HepG2 (cell line): ENCODE data around the gene TNFRSF13B. TPM values are rescaled to one million over a fixed set of nuclear protein-coding genes. Genes with fewer than 3 reads are reported as not detected.

Experiments
- ATAC-seq: fragments of 200-7000 bp; cut with Tn5 transposase; 3 replicates; pipeline ENCODE4 v1.9.1; 2020; ENCODE audit warnings: mild to moderate bottlenecking, moderate library complexity
- BruUV-seq: library from RNA; stranded (reverse); fragments of 400-500 nt; replicated peaks from 2 replicates; lab custom pipeline; 2021; lab: Mats Ljungman, UMichigan
- CTCF ChIA-PET: fragments of 300-600 bp; formaldehyde crosslinking; extraction: SDS; loops from one replicate; lab custom pipeline; 2021; ENCODE audit warnings: low total read pairs, inconsistent platforms, low intra/inter-chr PET ratio; lab: Yijun Ruan, JAX
- POLR2A ChIA-PET: fragments of 350-600 bp; sonication (Branson Sonifier 250); formaldehyde crosslinking; loops from one replicate; lab custom pipeline; 2020; ENCODE audit warnings: antibody characterized with exemption, inconsistent platforms; lab: Yijun Ruan, JAX
- DNase-seq: peaks from one replicate; pipeline ENCODE4 v3.0.0-alpha.2; 2015; ENCODE audit warnings: low spot score
- FAIRE-seq: peaks from 3 replicates; lab custom pipeline; 2011; peaks lifted over from hg19 to GRCh38; lab: Jason Lieb, UNC
- H2AFZ ChIP-seq: one replicate; pipeline ENCODE4 v1.6.1; 2011; ENCODE audit warnings: low read length, inconsistent platforms
- H3K27ac ChIP-seq: fragments of 300-600 bp; 3 replicates; pipeline ENCODE4 v1.8.0; 2011; ENCODE audit warnings: mixed run types, mild to moderate bottlenecking, mixed read lengths, low read length, inconsistent platforms; ENCODE audit not compliant: insufficient read depth; ENCODE audit errors: extremely low read length
- H3K27me3 ChIP-seq, 2 experiments: fragments of 200-600 bp in 1 of 2; 2 replicates in 1 of 2; 3 replicates in 1 of 2; pipeline versions ENCODE4 v1.6.0 to v1.8.0; 2011; ENCODE audit warnings: low read length in 2 of 2, mild to moderate bottlenecking in 2 of 2, moderate library complexity in 2 of 2, inconsistent platforms in 1 of 2; ENCODE audit not compliant: insufficient read depth in 2 of 2, control insufficient read depth in 1 of 2
- H3K36me3 ChIP-seq, 2 experiments: fragments of 200-600 bp in 1 of 2; replicated peaks in 1 of 2; 2 replicates in 1 of 2; 3 replicates in 1 of 2; pipeline versions ENCODE4 v1.5.1 to v1.8.0; 2011; ENCODE audit warnings: low read length in 2 of 2, inconsistent platforms in 1 of 2; ENCODE audit not compliant: insufficient read depth in 2 of 2, control insufficient read depth in 1 of 2
- H3K4me1 ChIP-seq: 2 replicates; pipeline ENCODE4 v1.5.1; 2012; ENCODE audit warnings: low read length, inconsistent platforms; ENCODE audit not compliant: insufficient read depth
- H3K4me2 ChIP-seq: 2 replicates; pipeline ENCODE4 v1.6.0; 2011; ENCODE audit warnings: low read depth, low read length, inconsistent platforms
- H3K4me3 ChIP-seq, 3 experiments: fragments of 200-600 bp in 1 of 3; sonication (generic), shearing (Covaris generic) in 1 of 3; replicated peaks in 1 of 3; 2 replicates each; pipeline ENCODE4 v1.5.1; 2011 to 2016; ENCODE audit warnings: low read length in 3 of 3, inconsistent platforms in 2 of 3, low read depth in 2 of 3, mild to moderate bottlenecking in 2 of 3, control low read depth in 1 of 3, mixed read lengths in 1 of 3; ENCODE audit not compliant: insufficient read depth in 1 of 3
- H3K79me2 ChIP-seq: one replicate; pipeline ENCODE4 v1.6.1; 2011; ENCODE audit warnings: low read length, inconsistent platforms; ENCODE audit not compliant: insufficient read depth
- H3K9ac ChIP-seq: 2 replicates; pipeline ENCODE4 v1.6.0; 2011; ENCODE audit warnings: mild to moderate bottlenecking, low read depth, low read length, inconsistent platforms; ENCODE audit not compliant: insufficient read depth
- H3K9me3 ChIP-seq: 2 replicates; pipeline ENCODE4 v1.5.1; 2012; ENCODE audit warnings: mild to moderate bottlenecking, low read length
- H4K20me1 ChIP-seq: 2 replicates; pipeline ENCODE4 v1.6.0; 2011; ENCODE audit warnings: inconsistent platforms, mild to moderate bottlenecking, low read length, moderate library complexity; ENCODE audit not compliant: insufficient read depth
- ATF7-NPFF ChIP-seq: sonication (generic); formaldehyde crosslinking; IDR thresholded peaks from 2 replicates; pipeline ENCODE4 v1.8.1; 2023; ENCODE audit warnings: mild to moderate bottlenecking, low read depth, missing genetic modification reagents, moderate library complexity
- GABPA ChIP-seq, 2 experiments: IDR thresholded peaks; 2 replicates each; pipeline ENCODE4 v1.6.1; 2011 to 2016; ENCODE audit warnings: low read depth in 2 of 2, low read length in 1 of 2, missing biosample characterization in 1 of 2, missing genetic modification characterization in 1 of 2
- IRX3 ChIP-seq: sonication (generic); formaldehyde crosslinking; IDR thresholded peaks from 2 replicates; pipeline ENCODE4 v1.8.1; 2023; ENCODE audit warnings: mild to moderate bottlenecking, low read depth, missing genetic modification reagents, borderline replicate concordance
- ZC3H4 ChIP-seq: sonication (generic); formaldehyde crosslinking; IDR thresholded peaks from 2 replicates; pipeline ENCODE4 v1.4.0; 2020; ENCODE audit warnings: missing genetic modification reagents, borderline replicate concordance
- ZKSCAN5 ChIP-seq: sonication (generic); formaldehyde crosslinking; IDR thresholded peaks from 2 replicates; pipeline ENCODE4 v1.5.1; 2020; ENCODE audit warnings: mild to moderate bottlenecking, missing genetic modification reagents
- ZNF207 ChIP-seq: fragments of 450-650 bp; IDR thresholded peaks from 2 replicates; pipeline ENCODE4 v1.6.1; 2016; ENCODE audit warnings: antibody characterized with exemption, borderline replicate concordance
- ZNF572 ChIP-seq: sonication (generic); formaldehyde crosslinking; IDR thresholded peaks from 2 replicates; pipeline ENCODE4 v1.5.1; 2020; ENCODE audit warnings: mild to moderate bottlenecking, missing genetic modification reagents
- ZNF652 ChIP-seq: IDR thresholded peaks from 2 replicates; pipeline ENCODE4 v1.6.1; 2016; ENCODE audit warnings: low read depth, borderline replicate concordance
- WGBS: methylation state at CpG from one replicate; pipeline ENCODE4 v1.1.6; 2017; ENCODE audit warnings: low lambda C conversion rate; 5-methylcytosine and 5-hydroxymethylcytosine counted together
- in situ Hi-C: cut with HindIII; loops from 2 replicates; pipeline ENCODE4 v1.10.0; 2017; ENCODE audit warnings: low pct_unique_long_range_greater_than_20kb; ENCODE audit not compliant: extremely low pct_ligation_motif_present
- intact Hi-C: fragments of 100-400 bp; cut with micrococcal nuclease; formaldehyde crosslinking; loops from one replicate; pipeline ENCODE4 v1.10.0; 2022; ENCODE audit not compliant: unreplicated experiment
- polyA plus RNA-seq, 8 experiments: library from polyadenylated mRNA; depleted of rRNA in 3 of 8; stranded (reverse) in 7 of 8; unstranded in 1 of 8; fragments of >200 nt; fragmentation: Illumina TruSeq in 4 of 8; extraction: Trizol in 4 of 8; gene quantifications; 2 replicates each; pipeline versions ENCODE4 v1.2.1 to v1.2.3, GENCODE V29; 2011 to 2016; ENCODE audit warnings: low read depth in 4 of 8, missing spikeins in 1 of 8, mixed read lengths in 1 of 8; ENCODE audit not compliant: insufficient read depth in 1 of 8
- total RNA-seq, 5 experiments: library from RNA; depleted of rRNA; stranded (reverse); fragments of >200 nt; fragmentation: Illumina TruSeq; extraction: Trizol; gene quantifications; 2 replicates each; pipeline ENCODE4 v1.2.3, GENCODE V29; 2016; ENCODE audit warnings: low read depth in 1 of 5
- TF ChIP-seq, protein P1 (sequence below): sonication (generic); formaldehyde crosslinking; IDR thresholded peaks from 2 replicates; pipeline ENCODE4 v1.4.0; 2020; ENCODE audit warnings: missing genetic modification reagents
- TF ChIP-seq, protein P2 (sequence below): IDR thresholded peaks from 2 replicates; pipeline ENCODE4 v1.6.1; 2016; ENCODE audit warnings: low read depth, missing genetic modification reagents, missing compliant biosample characterization
- TF ChIP-seq, protein P3 (sequence below): sonication (generic); formaldehyde crosslinking; IDR thresholded peaks from 2 replicates; pipeline ENCODE4 v1.5.1; 2020; ENCODE audit warnings: mild to moderate bottlenecking, moderate library complexity, missing genetic modification reagents
- TF ChIP-seq, protein P4 (sequence below): sonication (generic); formaldehyde crosslinking; IDR thresholded peaks from 2 replicates; pipeline ENCODE4 v1.8.0; 2022; ENCODE audit warnings: mild to moderate bottlenecking, missing genetic modification reagents, moderate library complexity

TNFRSF13B gene
- total and polyA plus RNA-seq, 2 of the 13 experiments (the other 11 are each of a cell fraction or from before 2014, with no cell fraction given): not detected

DNA sequence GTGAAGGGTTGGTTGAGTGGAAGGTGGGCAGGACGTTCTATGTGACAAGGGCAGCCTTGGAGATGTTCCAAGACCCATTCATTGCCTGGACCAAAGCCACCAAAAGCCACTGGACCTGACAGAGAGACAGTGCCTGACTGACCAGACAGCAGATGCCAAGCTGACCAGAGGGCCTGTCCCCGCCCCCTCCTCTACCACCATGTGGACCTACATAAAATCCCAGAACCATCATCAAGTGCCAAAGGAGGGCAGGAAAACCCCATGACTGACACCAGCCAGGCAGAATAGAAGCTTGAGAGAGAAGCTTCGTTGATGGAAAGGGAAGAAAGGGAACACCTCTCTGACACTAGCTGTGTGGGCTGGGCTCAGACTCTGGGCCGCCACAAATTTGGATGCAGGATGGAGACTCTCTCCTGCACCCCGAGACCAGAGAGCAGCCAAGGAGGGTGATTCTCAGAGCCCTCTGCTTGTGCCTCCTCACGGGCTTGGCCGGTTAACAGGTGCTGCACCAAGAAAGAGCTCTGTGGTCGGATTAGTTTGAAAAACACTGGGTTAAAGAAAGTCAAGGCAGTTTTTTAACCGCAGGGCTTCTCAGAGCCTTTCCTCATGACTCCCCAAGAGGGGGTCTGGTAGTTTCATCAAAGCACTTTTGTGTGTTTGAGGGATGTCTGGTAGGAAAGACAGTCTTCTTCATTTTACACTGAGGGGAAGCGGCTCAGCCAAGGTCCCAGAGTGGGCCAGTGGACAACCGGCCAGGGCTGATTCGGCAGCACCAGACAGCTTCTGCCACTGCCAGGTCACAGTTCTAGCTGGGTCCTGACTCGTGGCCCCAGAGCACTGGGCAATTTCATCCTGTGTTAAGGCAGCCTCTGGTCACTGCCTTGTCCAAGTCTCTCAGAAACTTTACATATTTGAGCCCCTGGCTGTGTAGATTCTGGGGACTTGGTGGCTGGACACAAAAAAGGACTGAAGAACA, 1.7 kb downstream of the TNFRSF13B start:
- no peak for DNase-seq
- FAIRE-seq: no peak
- no peaks in the 10 kb centered on the region for H4K20me1 ChIP-seq
- H3K4me3 ChIP-seq: no peak overlapping the region
- no peak overlapping the region for H3K27ac ChIP-seq
- ChIA-PET CTCF (no interaction called here), POLR2A (no interaction called here)
- H3K4me1 ChIP-seq: no peaks in the 10 kb centered on the region
- H3K4me2 ChIP-seq: no peak overlapping the region
- no TSS peak for BruUV-seq
- peaks cover 5 to 24% of the 10 kb centered on the region in 2 experiments; a peak in 4 of 5 replicates for H3K27me3 ChIP-seq
- no peaks in the 10 kb centered on the region for H3K36me3 ChIP-seq
- no peak overlapping the region for H3K9ac ChIP-seq
- intact Hi-C loops (no loop called here), in situ Hi-C loops (no loop called here)
- H3K79me2 ChIP-seq: no peaks in the 10 kb centered on the region
- H3K9me3 ChIP-seq: no peaks in the 10 kb centered on the region
- ATAC-seq: no peak
- no peak overlapping the region for H2AFZ ChIP-seq
- WGBS: 13% methylated on average over 9 of the region's 13 CpGs
- TF ChIP-seq ZKSCAN5 (CRISPR knock-in tag) (no peak), GABPA (IDR thresholded peaks at IDR 0.05; ENCODE audit: low read depth, low read length) (no peak), GABPA (CRISPR knock-in tag; IDR thresholded peaks at IDR 0.05; ENCODE audit: low read depth) (no peak), ZNF652 (CRISPR knock-in tag) (no peak), ZNF572 (CRISPR knock-in tag) (no peak), ATF7-NPFF (CRISPR knock-in tag) (no peak), ZC3H4 (CRISPR knock-in tag) (no peak), IRX3 (no peak), ZNF207 (no peak)
- TF ChIP-seq, protein P1, sequence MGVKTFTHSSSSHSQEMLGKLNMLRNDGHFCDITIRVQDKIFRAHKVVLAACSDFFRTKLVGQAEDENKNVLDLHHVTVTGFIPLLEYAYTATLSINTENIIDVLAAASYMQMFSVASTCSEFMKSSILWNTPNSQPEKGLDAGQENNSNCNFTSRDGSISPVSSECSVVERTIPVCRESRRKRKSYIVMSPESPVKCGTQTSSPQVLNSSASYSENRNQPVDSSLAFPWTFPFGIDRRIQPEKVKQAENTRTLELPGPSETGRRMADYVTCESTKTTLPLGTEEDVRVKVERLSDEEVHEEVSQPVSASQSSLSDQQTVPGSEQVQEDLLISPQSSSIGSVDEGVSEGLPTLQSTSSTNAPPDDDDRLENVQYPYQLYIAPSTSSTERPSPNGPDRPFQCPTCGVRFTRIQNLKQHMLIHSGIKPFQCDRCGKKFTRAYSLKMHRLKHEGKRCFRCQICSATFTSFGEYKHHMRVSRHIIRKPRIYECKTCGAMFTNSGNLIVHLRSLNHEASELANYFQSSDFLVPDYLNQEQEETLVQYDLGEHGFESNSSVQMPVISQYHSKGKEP: no peak
- TF ChIP-seq, protein P2, sequence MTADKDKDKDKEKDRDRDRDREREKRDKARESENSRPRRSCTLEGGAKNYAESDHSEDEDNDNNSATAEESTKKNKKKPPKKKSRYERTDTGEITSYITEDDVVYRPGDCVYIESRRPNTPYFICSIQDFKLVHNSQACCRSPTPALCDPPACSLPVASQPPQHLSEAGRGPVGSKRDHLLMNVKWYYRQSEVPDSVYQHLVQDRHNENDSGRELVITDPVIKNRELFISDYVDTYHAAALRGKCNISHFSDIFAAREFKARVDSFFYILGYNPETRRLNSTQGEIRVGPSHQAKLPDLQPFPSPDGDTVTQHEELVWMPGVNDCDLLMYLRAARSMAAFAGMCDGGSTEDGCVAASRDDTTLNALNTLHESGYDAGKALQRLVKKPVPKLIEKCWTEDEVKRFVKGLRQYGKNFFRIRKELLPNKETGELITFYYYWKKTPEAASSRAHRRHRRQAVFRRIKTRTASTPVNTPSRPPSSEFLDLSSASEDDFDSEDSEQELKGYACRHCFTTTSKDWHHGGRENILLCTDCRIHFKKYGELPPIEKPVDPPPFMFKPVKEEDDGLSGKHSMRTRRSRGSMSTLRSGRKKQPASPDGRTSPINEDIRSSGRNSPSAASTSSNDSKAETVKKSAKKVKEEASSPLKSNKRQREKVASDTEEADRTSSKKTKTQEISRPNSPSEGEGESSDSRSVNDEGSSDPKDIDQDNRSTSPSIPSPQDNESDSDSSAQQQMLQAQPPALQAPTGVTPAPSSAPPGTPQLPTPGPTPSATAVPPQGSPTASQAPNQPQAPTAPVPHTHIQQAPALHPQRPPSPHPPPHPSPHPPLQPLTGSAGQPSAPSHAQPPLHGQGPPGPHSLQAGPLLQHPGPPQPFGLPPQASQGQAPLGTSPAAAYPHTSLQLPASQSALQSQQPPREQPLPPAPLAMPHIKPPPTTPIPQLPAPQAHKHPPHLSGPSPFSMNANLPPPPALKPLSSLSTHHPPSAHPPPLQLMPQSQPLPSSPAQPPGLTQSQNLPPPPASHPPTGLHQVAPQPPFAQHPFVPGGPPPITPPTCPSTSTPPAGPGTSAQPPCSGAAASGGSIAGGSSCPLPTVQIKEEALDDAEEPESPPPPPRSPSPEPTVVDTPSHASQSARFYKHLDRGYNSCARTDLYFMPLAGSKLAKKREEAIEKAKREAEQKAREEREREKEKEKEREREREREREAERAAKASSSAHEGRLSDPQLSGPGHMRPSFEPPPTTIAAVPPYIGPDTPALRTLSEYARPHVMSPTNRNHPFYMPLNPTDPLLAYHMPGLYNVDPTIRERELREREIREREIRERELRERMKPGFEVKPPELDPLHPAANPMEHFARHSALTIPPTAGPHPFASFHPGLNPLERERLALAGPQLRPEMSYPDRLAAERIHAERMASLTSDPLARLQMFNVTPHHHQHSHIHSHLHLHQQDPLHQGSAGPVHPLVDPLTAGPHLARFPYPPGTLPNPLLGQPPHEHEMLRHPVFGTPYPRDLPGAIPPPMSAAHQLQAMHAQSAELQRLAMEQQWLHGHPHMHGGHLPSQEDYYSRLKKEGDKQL: no peak
- TF ChIP-seq, protein P3, sequence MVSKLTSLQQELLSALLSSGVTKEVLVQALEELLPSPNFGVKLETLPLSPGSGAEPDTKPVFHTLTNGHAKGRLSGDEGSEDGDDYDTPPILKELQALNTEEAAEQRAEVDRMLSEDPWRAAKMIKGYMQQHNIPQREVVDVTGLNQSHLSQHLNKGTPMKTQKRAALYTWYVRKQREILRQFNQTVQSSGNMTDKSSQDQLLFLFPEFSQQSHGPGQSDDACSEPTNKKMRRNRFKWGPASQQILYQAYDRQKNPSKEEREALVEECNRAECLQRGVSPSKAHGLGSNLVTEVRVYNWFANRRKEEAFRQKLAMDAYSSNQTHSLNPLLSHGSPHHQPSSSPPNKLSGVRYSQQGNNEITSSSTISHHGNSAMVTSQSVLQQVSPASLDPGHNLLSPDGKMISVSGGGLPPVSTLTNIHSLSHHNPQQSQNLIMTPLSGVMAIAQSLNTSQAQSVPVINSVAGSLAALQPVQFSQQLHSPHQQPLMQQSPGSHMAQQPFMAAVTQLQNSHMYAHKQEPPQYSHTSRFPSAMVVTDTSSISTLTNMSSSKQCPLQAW (CRISPR knock-in tag): no peak
- TF ChIP-seq, protein P4, sequence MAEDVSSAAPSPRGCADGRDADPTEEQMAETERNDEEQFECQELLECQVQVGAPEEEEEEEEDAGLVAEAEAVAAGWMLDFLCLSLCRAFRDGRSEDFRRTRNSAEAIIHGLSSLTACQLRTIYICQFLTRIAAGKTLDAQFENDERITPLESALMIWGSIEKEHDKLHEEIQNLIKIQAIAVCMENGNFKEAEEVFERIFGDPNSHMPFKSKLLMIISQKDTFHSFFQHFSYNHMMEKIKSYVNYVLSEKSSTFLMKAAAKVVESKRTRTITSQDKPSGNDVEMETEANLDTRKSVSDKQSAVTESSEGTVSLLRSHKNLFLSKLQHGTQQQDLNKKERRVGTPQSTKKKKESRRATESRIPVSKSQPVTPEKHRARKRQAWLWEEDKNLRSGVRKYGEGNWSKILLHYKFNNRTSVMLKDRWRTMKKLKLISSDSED (CRISPR knock-in tag): no peak
